Erythroblast (primary cell): ENCODE measurements around the gene IL1B.

Source experiments
- GATA1 ChIP-seq: IDR thresholded peaks from 2 replicates; pipeline ENCODE4 v1.6.1; 2011; ENCODE audit warnings: low read depth, mild to moderate bottlenecking, control low read depth, low read length, moderate library complexity
- POLR2A ChIP-seq: IDR thresholded peaks from 2 replicates; pipeline ENCODE4 v1.6.1; 2011; ENCODE audit warnings: mild to moderate bottlenecking, low read length

DNA sequence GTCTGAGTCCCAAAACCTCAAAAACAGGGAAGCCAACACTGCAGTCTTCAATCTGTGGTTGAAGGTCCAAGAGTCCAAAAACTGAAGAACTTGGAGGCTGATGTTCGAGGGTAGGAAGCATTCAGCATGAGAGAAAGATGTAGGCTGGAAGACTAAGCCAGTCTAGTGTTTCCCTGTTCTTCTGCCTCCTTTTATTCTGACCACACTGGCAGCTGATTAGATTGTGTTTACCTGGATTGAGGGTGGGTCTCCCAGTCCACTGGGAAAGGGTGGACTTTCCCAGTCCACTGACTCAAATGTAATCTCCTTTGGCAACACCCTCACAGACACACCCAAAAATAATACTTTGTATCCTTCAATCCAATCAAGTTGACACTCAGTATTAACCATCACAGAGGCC lies 27.5 kb upstream of the IL1B start:
- TF ChIP-seq POLR2A (no peak), GATA1 (no peak)
